ENCODE measurements around the gene CACNG4. TPM values are rescaled to one million over a fixed set of nuclear protein-coding genes. Genes with fewer than 3 reads are reported as not detected.

Gene CACNG4
- total RNA-seq, 4 donors from 2014 or later = 0.44 TPM; not detected in 3

GRCh38 chr17:66948061-66948750 is 16.3 kb upstream of the CACNG4 start:
- peaks cover 0 to 15% (median 0%) of the 10 kb centered on the region in 4 donors for H3K4me1 ChIP-seq
- H3K36me3 ChIP-seq = no peaks in the 10 kb centered on the region
- no peak for DNase-seq (ENCODE audit: low spot score in 2 of 2)
- H3K4me3 ChIP-seq = no peak overlapping the region
- no peak for TF ChIP-seq CTCF (IDR thresholded peaks at IDR 0.05)
- TF ChIP-seq EP300 (IDR thresholded peaks at IDR 0.05) = no peak
- no peak for TF ChIP-seq POLR2A (IDR thresholded peaks at IDR 0.05)
- H3K27ac ChIP-seq = no peak overlapping the region
- 74 to 81% methylated on average over 11 of the region's 11 CpGs for WGBS, 2 donors
- peaks cover 0 to 32% of the 10 kb centered on the region in 2 donors for H3K27me3 ChIP-seq
- peaks cover 0 to 6% (median 0%) of the 10 kb centered on the region in 4 donors for H3K9me3 ChIP-seq

GRCh38 chr17:66949501-66949900 is 15.0 kb upstream of the CACNG4 start:
- 54 to 59% methylated on average over 10 of the region's 10 CpGs for WGBS, 2 donors
- no peak for DNase-seq (ENCODE audit: low spot score in 2 of 2)
- Histone ChIP-seq H3K27ac (no peak overlapping the region), H3K27me3 (peaks cover 0 to 32% of the 10 kb centered on the region in 2 donors), H3K4me3 (no peak overlapping the region), H3K9me3 (peaks cover 0 to 6% (median 0%) of the 10 kb centered on the region in 4 donors), H3K36me3 (no peaks in the 10 kb centered on the region), H3K4me1 (peaks cover 0 to 10% (median 0%) of the 10 kb centered on the region in 4 donors)
- TF ChIP-seq EP300 (IDR thresholded peaks at IDR 0.05) (no peak), POLR2A (IDR thresholded peaks at IDR 0.05) (no peak), CTCF (IDR thresholded peaks at IDR 0.05) (no peak)

- Histone ChIP-seq H3K27ac (no peak overlapping the region), H3K4me1 (peaks cover 0 to 4% (median 0%) of the 10 kb centered on the region in 4 donors), H3K4me3 (no peak overlapping the region), H3K9me3 (peaks cover 0 to 6% (median 0%) of the 10 kb centered on the region in 4 donors), H3K27me3 (peaks cover 0 to 25% of the 10 kb centered on the region in 2 donors), H3K36me3 (no peaks in the 10 kb centered on the region)
- 85 to 88% methylated on average over 3 of the region's 3 CpGs for WGBS, 2 donors
- TF ChIP-seq POLR2A (IDR thresholded peaks at IDR 0.05) (no peak), CTCF (IDR thresholded peaks at IDR 0.05) (no peak), EP300 (IDR thresholded peaks at IDR 0.05) (no peak)
- DNase-seq (ENCODE audit: low spot score in 2 of 2) = no peak
Measured at GRCh38 chr17:66950325-66950724, 14.2 kb upstream of the CACNG4 start.

GRCh38 chr17:66950886-66951604 is 13.5 kb upstream of the CACNG4 start:
- no peak for DNase-seq (ENCODE audit: low spot score in 2 of 2)
- TF ChIP-seq POLR2A (IDR thresholded peaks at IDR 0.05) (no peak), EP300 (IDR thresholded peaks at IDR 0.05) (no peak), CTCF (IDR thresholded peaks at IDR 0.05) (no peak)
- Histone ChIP-seq H3K4me1 (no peaks in the 10 kb centered on the region), H3K4me3 (no peak overlapping the region), H3K36me3 (no peaks in the 10 kb centered on the region), H3K27ac (no peak overlapping the region), H3K27me3 (peaks cover 0 to 21% of the 10 kb centered on the region in 2 donors), H3K9me3 (peaks cover 0 to 6% (median 0%) of the 10 kb centered on the region in 4 donors)
- WGBS, 2 donors = 81 to 90% methylated on average over 6 of the region's 6 CpGs

GRCh38 chr17:66951605-66951953 is 12.9 kb upstream of the CACNG4 start:
- Histone ChIP-seq H3K36me3 (no peaks in the 10 kb centered on the region), H3K27ac (no peak overlapping the region), H3K4me3 (no peak overlapping the region), H3K4me1 (no peaks in the 10 kb centered on the region), H3K27me3 (peaks cover 0 to 16% of the 10 kb centered on the region in 2 donors), H3K9me3 (peaks cover 0 to 6% (median 0%) of the 10 kb centered on the region in 4 donors)
- no peak for DNase-seq (ENCODE audit: low spot score in 2 of 2)
- TF ChIP-seq EP300 (IDR thresholded peaks at IDR 0.05) = no peak
- TF ChIP-seq CTCF (IDR thresholded peaks at IDR 0.05) = no peak
- TF ChIP-seq POLR2A (IDR thresholded peaks at IDR 0.05) = no peak
- WGBS, 2 donors = 80 to 83% methylated on average over 4 of the region's 4 CpGs
